AG10803 (cell line): ENCODE results near the gene USP46.

Experiments
- DNase-seq: peaks from one replicate; pipeline ENCODE4 v3.0.0; 2010; ENCODE audit warnings: low read depth
- H3K4me3 ChIP-seq: 2 replicates; pipeline ENCODE4 v1.5.1; 2011; ENCODE audit warnings: mild to moderate bottlenecking, low read length, control low read depth
- CTCF ChIP-seq: conservative IDR thresholded peaks from 2 replicates; pipeline ENCODE4 v1.5.1; 2011; ENCODE audit warnings: mild to moderate bottlenecking, low read length, control low read depth, inconsistent platforms

USP46 gene

GRCh38 chr4:52611030-52611555 lies 48.0 kb downstream of the USP46 start:
- H3K4me3 ChIP-seq: no peak overlapping the region
- no peak for TF ChIP-seq CTCF
- DNase-seq: no peak

GRCh38 chr4:52606726-52607125 lies 52.4 kb downstream of the USP46 start:
- DNase-seq: peak; percentile 37
- H3K4me3 ChIP-seq: no peak overlapping the region
- no peak for TF ChIP-seq CTCF

- H3K4me3 ChIP-seq: no peak overlapping the region
- DNase-seq: no peak
- TF ChIP-seq CTCF: no peak
These were observed 53.1 kb downstream of the USP46 start for GRCh38 chr4:52606040-52606439.

GRCh38 chr4:52604215-52604614 lies 54.9 kb downstream of the USP46 start:
- no peak overlapping the region for H3K4me3 ChIP-seq
- DNase-seq: no peak
- no peak for TF ChIP-seq CTCF

- no peak for TF ChIP-seq CTCF
- DNase-seq: no peak
- no peak overlapping the region for H3K4me3 ChIP-seq
These were observed 58.8 kb downstream of the USP46 start for GRCh38 chr4:52600275-52600674.

GRCh38 chr4:52595001-52595400 lies 64.1 kb downstream of the USP46 start:
- no peak for TF ChIP-seq CTCF
- no peak overlapping the region for H3K4me3 ChIP-seq
- DNase-seq: no peak

- no peak for DNase-seq
- no peak for TF ChIP-seq CTCF
- H3K4me3 ChIP-seq: no peak overlapping the region
These were observed 66.8 kb downstream of the USP46 start for GRCh38 chr4:52592287-52592686.
